B cell (primary cell): ENCODE results near the gene CDIPT. TPM values are rescaled to one million over a fixed set of nuclear protein-coding genes. Genes with fewer than 3 reads are reported as not detected.

ENCODE experiments used
- ATAC-seq: fragments of 200-7000 bp; cut with Tn5 transposase; one replicate; pipeline ENCODE4 v1.10.0; 2021; ENCODE audit warnings: low read depth, mild to moderate bottlenecking, moderate number of reproducible peaks, moderate library complexity
- CTCF ChIA-PET: fragments of 350-600 bp; sonication (Branson Sonifier 250); formaldehyde crosslinking; loops from one replicate; lab custom pipeline; 2021; ENCODE audit warnings: antibody characterized with exemption, inconsistent platforms; lab: Charles Lee
- POLR2A ChIA-PET: fragments of 350-600 bp; sonication (Branson Sonifier 250); formaldehyde crosslinking; loops from one replicate; lab custom pipeline; 2021; ENCODE audit warnings: antibody characterized with exemption; lab: Charles Lee
- DNase-seq: peaks from one replicate; pipeline ENCODE4 v3.0.0; 2013
- H2AFZ ChIP-seq: 2 replicates; pipeline ENCODE4 v1.6.1; 2012; ENCODE audit warnings: mild to moderate bottlenecking, low read depth, low read length; ENCODE audit not compliant: insufficient read depth, poor library complexity, severe bottlenecking
- H3K27ac ChIP-seq, 2 donors: 1 replicate in 1 of 2; 2 replicates in 1 of 2; pipeline ENCODE4 v1.5.1; 2012 to 2013; ENCODE audit warnings: low read length in 2 of 2, mild to moderate bottlenecking in 2 of 2, moderate library complexity in 1 of 2
- H3K27me3 ChIP-seq, 4 experiments: fragments of 200-600 bp in 1 of 4; sonication (generic) in 1 of 4; replicated peaks in 1 of 4; 1 replicate in 2 of 4; 2 replicates in 2 of 4; pipeline versions ENCODE4 v1.6.1 to v1.7.0; 2013 to 2016; ENCODE audit warnings: low read length in 3 of 4, mild to moderate bottlenecking in 2 of 4, mixed read lengths in 1 of 4, moderate library complexity in 1 of 4; ENCODE audit not compliant: insufficient read depth in 4 of 4, control insufficient read depth in 3 of 4; ENCODE audit errors: control extremely low read depth in 1 of 4
- H3K36me3 ChIP-seq, 2 experiments: replicated peaks in 1 of 2; 1 replicate in 1 of 2; 2 replicates in 1 of 2; pipeline versions ENCODE4 v1.6.1 to v1.7.1; 2013; ENCODE audit warnings: low read length in 1 of 2; ENCODE audit not compliant: insufficient read depth in 2 of 2, control insufficient read depth in 1 of 2; ENCODE audit errors: control extremely low read depth in 1 of 2, extremely low read depth in 1 of 2
- H3K4me1 ChIP-seq, 2 donors: fragments of 200-600 bp in 1 of 2; sonication (generic) in 1 of 2; 1 replicate in 1 of 2; 2 replicates in 1 of 2; pipeline versions ENCODE4 v1.5.1 to v1.6.1; 2013 to 2017; ENCODE audit warnings: low read length in 2 of 2; ENCODE audit not compliant: control insufficient read depth in 2 of 2, insufficient read depth in 2 of 2
- H3K4me2 ChIP-seq: replicated peaks from 2 replicates; pipeline ENCODE3; 2012; ENCODE audit warnings: mild to moderate bottlenecking, low read depth, low read length; ENCODE audit not compliant: poor library complexity, severe bottlenecking
- H3K4me3 ChIP-seq, 5 experiments: fragments of 200-600 bp in 1 of 5; sonication (generic) in 1 of 5; 1 replicate in 3 of 5; 2 replicates in 2 of 5; pipeline versions ENCODE4 v1.5.1 to v1.7.0; 2011 to 2016; ENCODE audit warnings: low read length in 4 of 5, mild to moderate bottlenecking in 4 of 5, low read depth in 2 of 5, control low read depth in 1 of 5, moderate library complexity in 1 of 5; ENCODE audit not compliant: insufficient read depth in 1 of 5; ENCODE audit errors: control extremely low read depth in 1 of 5, extremely low read depth in 1 of 5
- H3K79me2 ChIP-seq: fragments of 200-600 bp; sonication (generic); one replicate; pipeline ENCODE4 v1.6.0; 2016; ENCODE audit warnings: low read length; ENCODE audit not compliant: control insufficient read depth, insufficient read depth
- H3K9ac ChIP-seq: fragments of 200-600 bp; sonication (generic); 2 replicates; pipeline ENCODE4 v1.6.1; 2017; ENCODE audit warnings: mild to moderate bottlenecking, low read length, moderate library complexity
- H3K9me3 ChIP-seq, 3 donors: one replicate each; pipeline versions ENCODE4 v1.6.1 to v1.7.1; 2013; ENCODE audit warnings: low read length in 2 of 3; ENCODE audit not compliant: control insufficient read depth in 2 of 3, insufficient read depth in 1 of 3; ENCODE audit errors: control extremely low read depth in 1 of 3
- H4K20me1 ChIP-seq: 2 replicates; pipeline ENCODE4 v1.6.0; 2012; ENCODE audit warnings: mild to moderate bottlenecking, low read length; ENCODE audit not compliant: insufficient read depth, control insufficient read depth, poor library complexity, severe bottlenecking
- H3K27ac Mint-ChIP-seq: one replicate; pipeline ENCODE4 v1.8.0; 2021; ENCODE audit warnings: mixed read lengths
- H3K27me3 Mint-ChIP-seq: one replicate; pipeline ENCODE4 v1.8.0; 2021; ENCODE audit warnings: mixed read lengths
- H3K4me1 Mint-ChIP-seq: one replicate; pipeline ENCODE4 v1.8.0; 2021; ENCODE audit warnings: mixed read lengths
- H3K4me3 Mint-ChIP-seq: one replicate; pipeline ENCODE4 v1.8.0; 2021; ENCODE audit warnings: mixed read lengths
- H3K9me3 Mint-ChIP-seq: one replicate; pipeline ENCODE4 v1.8.0; 2022; ENCODE audit warnings: mixed read lengths; ENCODE audit not compliant: insufficient read depth
- CTCF ChIP-seq: fragments of 200-600 bp; IDR thresholded peaks from one replicate; pipeline ENCODE4 v1.8.0; 2022; ENCODE audit warnings: antibody characterized with exemption, mild to moderate bottlenecking
- EZH2 ChIP-seq: IDR thresholded peaks from 2 replicates; pipeline ENCODE4 v1.6.1; 2012; ENCODE audit warnings: borderline replicate concordance, low read depth, mild to moderate bottlenecking, moderate library complexity, low read length; ENCODE audit not compliant: insufficient read depth, poor library complexity, severe bottlenecking
- WGBS: methylation state at CpG from one replicate; pipeline ENCODE4 v1.1.5; 2013; ENCODE audit warnings: missing lambda C conversion rate; ENCODE audit not compliant: insufficient coverage; 5-methylcytosine and 5-hydroxymethylcytosine counted together
- intact Hi-C: fragments of 100-400 bp; cut with micrococcal nuclease; formaldehyde crosslinking; loops from one replicate; pipeline ENCODE4 v1.10.0; 2022
- polyA plus RNA-seq: library from polyadenylated mRNA; depleted of rRNA; stranded (reverse); fragments of >200 nt; gene quantifications from 2 replicates; pipeline ENCODE4 v1.2.3, GENCODE V29; 2012
- total RNA-seq, 2 donors: library from RNA; stranded (reverse); fragments of 120-200 nt in 1 of 2; gene quantifications; 1 replicate in 1 of 2; 2 replicates in 1 of 2; pipeline versions ENCODE4 v1.2.3 to v1.2.4, GENCODE V29; 2013 to 2022

Gene CDIPT
- total and polyA plus RNA-seq, 2 donors (not counting 1 experiment from before 2014, with no cell fraction given), result 51.2 to 63.3 TPM

- DNase-seq, result no peak
- peaks cover 8% of the 10 kb centered on the region for H4K20me1 ChIP-seq
- ChIA-PET CTCF (interaction anchor here (0.5 kb wide), 1 partner anchor 11 kb away, joined by 3 read pairs; no protein-coding TSS in a partner anchor), POLR2A (interaction anchor here (0.6 kb wide), 1 partner anchor 54 kb away, joined by 4 read pairs; the partner anchor contains the start of gene MAZ)
- no peak overlapping the region for H3K4me2 ChIP-seq
- 96% methylated on average over 7 of the region's 9 CpGs for WGBS
- H3K4me3 ChIP-seq, result no peak overlapping the region
- H3K27me3 ChIP-seq, result no peaks in the 10 kb centered on the region
- H3K4me1 ChIP-seq, result peaks cover 14 to 19% of the 10 kb centered on the region in 2 donors
- peaks cover 21% of the 10 kb centered on the region for H3K4me1 Mint-ChIP-seq
- peaks cover 0 to 4% (median 0%) of the 10 kb centered on the region in 3 donors for H3K9me3 ChIP-seq
- H3K4me3 Mint-ChIP-seq, result peak overlapping the region; percentile 96
- H3K9me3 Mint-ChIP-seq, result no peaks in the 10 kb centered on the region
- intact Hi-C loops, result loop anchor here (5.0 to 10.0 kb wide), 2 partner anchors 113 to 535 kb away; partner anchors contain the start of genes C16orf54 and ZNF48
- no peaks in the 10 kb centered on the region for H3K27me3 Mint-ChIP-seq
- ATAC-seq, result no peak
- no peak overlapping the region for H3K27ac ChIP-seq
- peaks cover 16% of the 10 kb centered on the region for H3K79me2 ChIP-seq
- no peak for TF ChIP-seq CTCF
- TF ChIP-seq EZH2, result no peak
- no peak overlapping the region for H3K27ac Mint-ChIP-seq
- no peak overlapping the region for H2AFZ ChIP-seq
- H3K9ac ChIP-seq, result no peak overlapping the region
- H3K36me3 ChIP-seq, result peaks cover 4 to 25% of the 10 kb centered on the region in 2 experiments
These were observed 2.8 kb downstream of the CDIPT start for GRCh38 chr16:29860218-29860617.

GRCh38 chr16:29858974-29859373 is 4.1 kb downstream of the CDIPT start:
- CTCF ChIA-PET, result interaction anchor here (3.6 kb wide), 1 partner anchor 11 kb away, joined by 15 read pairs; no protein-coding TSS in a partner anchor

More at GRCh38 chr16:29858974-29859373, 4.1 kb downstream of the CDIPT start:
- 98% methylated on average over 18 of the region's 19 CpGs for WGBS
- peaks cover 16% of the 10 kb centered on the region for H3K79me2 ChIP-seq
- H4K20me1 ChIP-seq, result peaks cover 8% of the 10 kb centered on the region
- H3K9me3 Mint-ChIP-seq, result no peaks in the 10 kb centered on the region
- no peak overlapping the region for H2AFZ ChIP-seq
- H3K4me3 Mint-ChIP-seq, result no peak overlapping the region
- H3K36me3 ChIP-seq, result peaks cover 4 to 25% of the 10 kb centered on the region in 2 experiments
- H3K4me1 ChIP-seq, result peaks cover 14 to 19% of the 10 kb centered on the region in 2 donors
- no peak overlapping the region for H3K4me2 ChIP-seq
- POLR2A ChIA-PET, result interaction anchor here (0.6 kb wide), 1 partner anchor 26 kb away, joined by 5 read pairs; no protein-coding TSS in a partner anchor
- no peak for ATAC-seq
- no peaks in the 10 kb centered on the region for H3K27me3 Mint-ChIP-seq
- H3K9ac ChIP-seq, result no peak overlapping the region
- no peak overlapping the region for H3K4me3 ChIP-seq
- peaks cover 0 to 4% (median 0%) of the 10 kb centered on the region in 3 donors for H3K9me3 ChIP-seq
- no peak overlapping the region for H3K27ac Mint-ChIP-seq
- no peak for TF ChIP-seq EZH2
- no peak for TF ChIP-seq CTCF
- no peak overlapping the region for H3K27ac ChIP-seq
- no peaks in the 10 kb centered on the region for H3K27me3 ChIP-seq
- intact Hi-C loops, result no loop called here
- peaks cover 21% of the 10 kb centered on the region for H3K4me1 Mint-ChIP-seq
- no peak for DNase-seq
